ENCODE data around the gene CNGA2. TPM values are rescaled to one million over a fixed set of nuclear protein-coding genes. Genes with fewer than 3 reads are reported as not detected.

The CNGA2 gene
- total RNA-seq, 2 donors from 2014 or later = not detected

DNA sequence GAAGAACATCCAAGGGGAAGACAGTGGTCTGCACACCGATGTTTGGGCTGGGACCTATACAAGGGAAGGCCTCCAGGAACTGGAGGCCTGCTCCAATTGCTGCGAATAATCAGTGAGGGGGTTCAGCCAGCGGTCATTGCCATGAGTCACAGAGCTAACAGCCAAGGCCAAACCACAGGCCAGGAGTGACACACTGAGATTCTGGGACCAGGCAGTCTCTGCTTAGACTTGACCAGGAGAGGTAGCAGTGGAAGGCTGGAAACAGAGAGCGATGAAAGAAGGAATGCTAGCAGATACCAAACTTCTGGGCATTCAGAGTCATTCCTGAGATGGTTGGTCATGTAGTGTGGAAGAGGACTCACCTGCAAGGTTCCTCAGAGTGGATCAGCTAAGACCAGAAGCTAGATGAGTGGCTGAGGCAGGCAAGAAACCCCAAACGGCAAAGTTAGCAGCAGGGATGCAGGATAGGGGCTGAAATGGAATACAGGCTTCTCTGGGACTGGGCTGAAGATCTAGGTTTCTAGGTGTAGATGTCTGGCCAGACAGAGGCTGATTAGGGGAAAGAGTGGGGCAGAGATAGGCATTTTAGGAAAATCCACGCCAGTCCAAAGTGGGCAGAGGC lies 54.7 kb downstream of the CNGA2 start:
- no peak overlapping the region for H3K27ac Mint-ChIP-seq
- no peaks in the 10 kb centered on the region for H3K9me3 Mint-ChIP-seq
- no peaks in the 10 kb centered on the region for H3K27me3 Mint-ChIP-seq
- H3K36me3 Mint-ChIP-seq (ENCODE audit: low read depth) = no peaks in the 10 kb centered on the region
- no peak for ATAC-seq (replicated peaks)
- no peaks in the 10 kb centered on the region for H3K4me1 Mint-ChIP-seq
- H3K4me3 Mint-ChIP-seq = no peak overlapping the region

DNA sequence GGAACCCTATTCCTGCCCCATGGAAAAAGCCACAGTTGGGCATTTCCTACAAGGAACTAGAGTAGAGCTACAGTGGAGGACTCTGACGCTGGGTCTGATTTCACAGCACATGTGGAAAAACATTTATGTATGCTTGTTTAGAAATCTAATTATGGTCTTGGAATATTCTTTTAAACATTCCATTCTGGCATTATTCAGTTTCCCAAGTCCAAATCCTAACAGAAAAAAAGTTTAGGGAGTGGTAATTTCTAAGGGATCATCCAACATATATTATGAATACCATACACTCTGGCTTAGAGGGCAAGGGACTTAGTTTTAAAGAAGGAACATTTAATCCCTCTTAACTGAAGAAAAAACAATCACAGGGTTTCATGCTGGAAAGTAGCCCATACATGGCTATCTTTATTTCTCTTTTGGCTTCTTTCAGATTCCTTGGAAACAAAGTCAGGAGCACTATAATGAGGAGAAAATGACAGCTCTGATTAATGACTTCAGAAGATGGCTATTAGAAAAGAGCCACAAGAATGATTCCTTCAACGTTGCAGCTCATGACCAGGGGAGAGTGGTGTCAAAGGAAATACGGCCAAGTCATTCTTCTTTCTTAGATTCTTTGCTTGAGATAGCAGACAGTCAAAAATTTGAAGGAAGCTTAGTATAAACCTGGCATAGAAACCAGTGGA lies 56.1 kb downstream of the CNGA2 start:
- H3K36me3 Mint-ChIP-seq (ENCODE audit: low read depth) = no peaks in the 10 kb centered on the region
- no peaks in the 10 kb centered on the region for H3K4me1 Mint-ChIP-seq
- no peak overlapping the region for H3K27ac Mint-ChIP-seq
- no peak for ATAC-seq (replicated peaks)
- H3K4me3 Mint-ChIP-seq = no peak overlapping the region
- H3K27me3 Mint-ChIP-seq = no peaks in the 10 kb centered on the region
- H3K9me3 Mint-ChIP-seq = no peaks in the 10 kb centered on the region

- H3K4me3 Mint-ChIP-seq = no peak overlapping the region
- no peaks in the 10 kb centered on the region for H3K27me3 Mint-ChIP-seq
- ATAC-seq (replicated peaks) = no peak
- no peaks in the 10 kb centered on the region for H3K9me3 Mint-ChIP-seq
- H3K27ac Mint-ChIP-seq = no peak overlapping the region
- H3K36me3 Mint-ChIP-seq (ENCODE audit: low read depth) = no peaks in the 10 kb centered on the region
- no peaks in the 10 kb centered on the region for H3K4me1 Mint-ChIP-seq
Measured at GRCh38 chrX:151791961-151792360, 57.4 kb downstream of the CNGA2 start.

GRCh38 chrX:151792505-151792904 lies 58.0 kb downstream of the CNGA2 start:
- ATAC-seq (replicated peaks) = no peak

GRCh38 chrX:151793886-151794285 lies 59.3 kb downstream of the CNGA2 start:
- Mint-ChIP-seq H3K27me3 (no peaks in the 10 kb centered on the region), H3K9me3 (no peaks in the 10 kb centered on the region), H3K27ac (no peak overlapping the region), H3K4me1 (no peaks in the 10 kb centered on the region), H3K36me3 (ENCODE audit: low read depth) (no peaks in the 10 kb centered on the region), H3K4me3 (no peak overlapping the region)
- ATAC-seq (replicated peaks) = no peak

More at GRCh38 chrX:151792505-151792904, 58.0 kb downstream of the CNGA2 start:
- Mint-ChIP-seq H3K4me3 (no peak overlapping the region), H3K36me3 (ENCODE audit: low read depth) (no peaks in the 10 kb centered on the region), H3K4me1 (no peaks in the 10 kb centered on the region), H3K9me3 (no peaks in the 10 kb centered on the region), H3K27me3 (no peaks in the 10 kb centered on the region), H3K27ac (no peak overlapping the region)

Other genes starting within 250 kb of the CNGA2 start
- gene PASD1, start 171.1 kb upstream of the CNGA2 start, total RNA-seq = not detected
- not detected for gene PRRG3, start 39.3 kb upstream of the CNGA2 start, total RNA-seq
- not detected for gene FATE1, start 18.7 kb upstream of the CNGA2 start, total RNA-seq
- gene MAGEA4, start 178.1 kb downstream of the CNGA2 start, total RNA-seq = not detected
- gene GABRE, start 239.9 kb downstream of the CNGA2 start, total RNA-seq = not detected